GM19467 (cell line): ENCODE measurements around the gene ELP1.

ENCODE experiments used
- ATAC-seq: cut with Tn5 transposase; IDR thresholded peaks from one replicate; pipeline ENCODE4 v1.9.1; 2021; ENCODE audit warnings: mild to moderate bottlenecking, moderate library complexity; ENCODE audit not compliant: unreplicated experiment

The ELP1 gene

GRCh38 chr9:108883085-108883484 is 50.8 kb downstream of the ELP1 start:
- ATAC-seq = no peak

DNA sequence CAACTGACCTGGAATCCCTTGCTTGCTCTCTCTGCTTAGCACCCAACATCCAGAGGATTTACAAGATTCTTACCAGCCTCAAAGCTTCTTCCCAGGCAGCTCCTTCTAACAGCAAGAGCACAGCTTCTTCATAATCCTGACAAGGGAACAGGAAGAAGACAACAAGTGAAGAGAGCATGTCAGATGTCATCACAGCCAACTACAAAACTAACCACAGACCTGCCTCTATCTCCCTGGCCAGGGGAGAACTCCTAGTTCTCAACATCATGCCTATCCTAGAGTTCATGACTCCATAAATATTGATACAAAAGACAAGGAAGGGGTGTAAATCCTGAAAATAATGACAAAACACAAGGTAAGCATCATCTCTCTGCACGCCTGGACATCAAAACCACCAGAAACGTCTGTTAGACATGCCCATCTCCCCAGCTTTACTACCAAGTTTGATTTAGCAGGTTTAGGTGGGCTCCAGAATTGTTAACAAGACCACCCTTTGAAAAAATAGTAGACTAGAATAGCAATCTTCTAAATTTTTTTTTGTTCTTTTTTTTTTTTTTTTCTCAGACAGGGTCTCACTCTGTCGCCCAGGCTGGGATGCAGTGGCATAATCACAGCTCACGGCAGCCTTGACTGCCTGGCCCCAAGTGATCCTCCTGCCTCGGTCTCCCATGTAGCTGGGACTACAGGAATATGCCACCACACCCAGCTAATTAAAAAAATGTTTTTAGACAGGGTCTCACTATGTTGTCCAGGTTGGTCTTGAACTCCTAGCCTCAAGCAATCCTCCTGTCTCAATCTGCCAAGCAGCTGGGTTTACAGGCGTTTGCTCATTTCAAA is 51.7 kb downstream of the ELP1 start:
- no peak for ATAC-seq

DNA sequence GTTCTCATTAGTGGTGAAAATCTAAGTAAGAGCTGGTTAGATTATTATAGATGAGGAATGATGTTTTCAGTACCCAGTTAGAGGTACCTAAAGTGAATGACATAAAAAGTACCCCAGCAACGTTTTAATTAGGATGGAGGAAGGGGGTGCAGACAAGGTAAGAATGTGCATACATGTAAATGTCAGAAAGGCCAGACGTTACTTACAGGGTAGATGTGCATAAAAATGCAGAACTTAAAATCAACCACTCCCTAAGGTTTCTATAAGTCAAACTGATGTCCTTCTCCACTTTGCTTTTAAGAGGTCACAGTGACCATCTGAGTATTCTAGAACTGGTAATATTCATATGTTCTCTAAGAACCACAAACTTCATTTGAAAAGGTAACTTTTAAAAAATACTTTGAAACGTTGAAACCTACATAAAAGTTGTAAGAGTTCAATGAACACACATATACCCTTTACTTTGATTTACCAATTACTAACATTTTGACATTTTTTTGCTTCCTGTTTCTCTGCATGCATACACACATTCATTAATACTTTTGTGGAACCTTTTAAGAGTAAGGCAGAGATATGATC is 53.1 kb downstream of the ELP1 start:
- ATAC-seq = no peak

- no peak for ATAC-seq
Measured at GRCh38 chr9:108877524-108877923, 56.4 kb downstream of the ELP1 start.

GRCh38 chr9:108876425-108876824 is 57.5 kb downstream of the ELP1 start:
- ATAC-seq = no peak

DNA sequence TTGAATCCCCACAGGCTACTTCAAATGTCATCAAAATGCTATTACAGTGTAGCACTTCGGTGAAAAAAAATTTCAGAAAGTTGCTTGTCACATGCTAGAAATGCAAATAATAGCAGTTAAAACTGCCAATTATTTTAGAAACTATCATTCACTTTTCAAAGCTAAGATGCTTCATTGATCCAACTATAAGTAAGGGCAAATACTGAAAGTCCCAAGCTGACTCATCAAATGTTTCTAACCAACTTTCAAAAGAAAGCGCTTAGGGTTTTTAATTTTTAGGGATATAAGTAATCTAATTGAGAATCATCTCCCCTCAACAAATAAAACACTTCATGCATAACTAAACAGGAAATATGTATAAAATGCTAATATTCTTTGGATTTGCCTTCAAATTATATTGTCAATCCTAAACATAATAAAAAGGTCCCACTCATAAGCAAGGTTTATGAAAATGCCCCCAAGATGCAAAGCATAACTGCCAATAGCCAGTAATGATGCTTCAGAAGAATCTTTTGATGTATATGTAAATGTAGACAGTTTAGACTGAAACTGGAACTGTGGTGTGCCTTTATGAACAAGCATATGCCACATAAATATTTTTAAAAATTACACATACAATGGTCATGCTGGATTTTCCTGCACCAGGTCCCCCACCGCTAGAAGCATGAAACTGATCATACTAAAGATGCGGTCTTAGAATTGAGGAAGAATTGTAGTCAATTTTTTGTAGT is 59.7 kb downstream of the ELP1 start:
- ATAC-seq = no peak

DNA sequence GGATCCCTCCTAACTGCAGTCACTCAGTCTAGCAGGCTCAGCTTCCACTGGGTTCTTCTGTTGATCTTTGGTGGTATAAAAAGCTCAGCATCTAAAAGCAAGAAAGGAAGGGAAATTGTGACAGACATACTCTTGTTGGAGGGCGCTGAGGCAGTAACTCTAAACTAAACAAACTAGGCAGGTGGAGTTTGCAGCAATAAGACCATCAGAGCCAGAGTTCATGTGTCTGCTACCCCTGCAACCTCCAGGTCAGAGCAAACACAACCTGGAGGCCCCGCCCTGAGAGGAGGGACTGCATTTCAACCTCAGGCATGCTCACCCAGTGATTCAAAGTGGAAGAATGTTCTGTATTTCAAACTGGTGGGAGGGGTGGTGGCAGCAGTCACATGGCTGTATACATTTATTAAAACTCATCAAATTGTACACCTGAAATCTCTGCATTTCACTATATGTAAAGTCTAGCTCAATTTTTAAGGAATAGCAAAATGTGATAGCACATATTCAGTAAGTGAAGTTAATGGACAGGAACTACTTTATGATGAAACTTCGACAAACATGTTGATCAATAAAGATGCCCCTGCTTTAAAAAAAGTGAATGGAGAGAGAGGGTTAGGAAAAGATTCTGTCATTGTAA is 64.7 kb downstream of the ELP1 start:
- ATAC-seq = no peak

GRCh38 chr9:108867829-108868228 is 66.1 kb downstream of the ELP1 start:
- no peak for ATAC-seq

DNA sequence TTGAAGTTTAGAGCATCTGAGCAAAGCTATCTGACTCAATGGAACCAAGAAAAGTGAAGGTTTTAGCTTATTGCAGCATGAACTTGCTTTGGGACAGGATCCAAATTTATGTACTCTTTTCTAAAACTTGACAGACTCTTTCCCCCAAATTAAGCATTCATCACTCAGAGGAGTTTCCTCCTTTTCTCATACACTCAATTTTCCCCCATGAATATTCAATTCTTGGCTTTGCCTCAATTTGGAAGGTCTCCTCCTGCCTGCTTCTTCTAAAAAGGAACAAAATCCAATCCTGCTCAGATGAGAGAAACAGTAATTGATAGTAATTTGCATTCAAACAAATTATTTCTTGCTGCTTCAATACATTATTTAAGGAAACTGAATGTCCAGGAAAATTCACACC is 66.8 kb downstream of the ELP1 start:
- no peak for ATAC-seq

- no peak for ATAC-seq
Measured at GRCh38 chr9:108866001-108866420, 67.9 kb downstream of the ELP1 start.

GRCh38 chr9:108865037-108865436 is 68.9 kb downstream of the ELP1 start:
- no peak for ATAC-seq

DNA sequence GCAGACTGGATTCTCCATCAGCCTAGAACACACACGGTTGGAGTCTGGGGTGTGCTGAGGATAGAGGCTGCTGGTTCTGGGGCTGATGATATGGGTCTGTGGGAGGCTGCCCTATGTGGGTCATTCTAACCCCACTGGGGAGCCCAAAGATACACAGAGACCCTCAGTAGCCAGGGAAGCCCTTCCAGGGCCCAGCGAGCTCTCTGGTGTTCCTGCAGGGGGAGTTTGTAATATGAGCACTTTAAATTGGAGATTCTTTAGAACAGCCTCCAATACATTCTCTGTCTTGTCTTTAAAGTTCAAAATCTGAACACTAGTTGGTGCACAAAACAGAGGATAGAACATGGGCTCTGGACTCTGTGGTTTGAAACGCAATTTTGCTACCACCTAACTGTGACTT is 69.5 kb downstream of the ELP1 start:
- ATAC-seq = no peak

GRCh38 chr9:108863891-108864290 is 70.0 kb downstream of the ELP1 start:
- no peak for ATAC-seq

DNA sequence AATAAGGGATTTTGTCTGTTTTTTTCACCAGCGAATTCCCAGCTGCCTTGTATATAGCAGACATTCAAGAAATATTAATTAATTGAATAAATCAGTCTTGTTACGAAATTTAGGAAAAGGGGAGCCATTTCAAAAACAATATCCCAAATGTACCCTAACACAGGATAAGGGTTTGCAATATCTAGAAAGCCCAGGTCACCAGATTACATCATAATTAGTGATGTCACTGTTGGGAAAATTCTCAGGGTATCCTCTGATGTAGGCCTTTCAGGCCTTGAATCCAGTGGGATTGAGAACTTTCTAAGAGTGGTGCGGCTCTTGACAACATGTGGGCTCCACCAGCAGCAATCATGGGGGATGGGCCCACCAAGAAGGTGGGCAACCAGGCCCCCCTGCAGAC is 71.9 kb downstream of the ELP1 start, which contains the start of gene ACTL7A:
Gene ACTL7A, plus strand, starts transcription at position 270 of the 400 bp plus-strand sequence. Its CDS starts 57 bp downstream, at position 327.
- no peak for ATAC-seq

DNA sequence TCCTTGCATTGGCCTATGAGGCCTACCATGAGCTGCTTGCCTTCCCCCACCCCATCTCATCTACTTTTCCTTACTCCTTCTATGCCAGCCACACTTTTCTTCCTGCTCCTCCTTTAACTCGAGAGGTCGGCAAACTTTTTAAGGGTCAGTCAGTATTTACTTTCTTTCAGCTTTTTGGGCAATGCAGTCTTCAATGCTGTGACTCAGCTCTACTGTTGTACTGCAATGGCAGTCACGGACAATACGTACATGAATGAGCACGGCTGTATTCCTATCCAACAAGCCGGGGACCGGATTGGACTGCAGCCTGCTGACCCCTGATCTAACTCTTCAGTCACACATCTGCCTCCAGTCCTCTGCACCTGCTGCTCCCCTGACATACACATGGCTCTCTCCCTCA is 72.5 kb downstream of the ELP1 start:
- ATAC-seq = no peak

GRCh38 chr9:108860764-108861163 is 73.2 kb downstream of the ELP1 start:
- no peak for ATAC-seq

DNA sequence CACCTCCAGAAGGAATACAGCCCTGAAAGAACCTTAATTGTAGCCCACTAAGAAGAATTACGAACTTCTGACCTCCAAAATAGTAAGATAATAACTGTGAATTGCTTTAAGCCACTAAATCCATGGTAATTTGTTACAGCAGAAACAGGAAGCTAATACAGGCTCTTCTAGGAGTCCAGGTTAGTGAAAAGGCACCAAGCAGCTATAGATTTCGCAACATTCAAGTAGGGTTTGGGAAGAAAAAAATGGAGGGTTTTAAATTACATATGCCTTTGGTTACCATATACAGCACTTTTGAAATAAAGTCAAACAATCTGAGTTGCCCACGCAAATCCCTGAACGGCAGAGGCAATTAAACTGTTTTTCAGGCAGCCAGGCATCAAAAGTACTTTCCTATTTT is 73.6 kb downstream of the ELP1 start:
- ATAC-seq = no peak

- ATAC-seq = no peak
Measured at GRCh38 chr9:108859459-108860114, 74.3 kb downstream of the ELP1 start.

DNA sequence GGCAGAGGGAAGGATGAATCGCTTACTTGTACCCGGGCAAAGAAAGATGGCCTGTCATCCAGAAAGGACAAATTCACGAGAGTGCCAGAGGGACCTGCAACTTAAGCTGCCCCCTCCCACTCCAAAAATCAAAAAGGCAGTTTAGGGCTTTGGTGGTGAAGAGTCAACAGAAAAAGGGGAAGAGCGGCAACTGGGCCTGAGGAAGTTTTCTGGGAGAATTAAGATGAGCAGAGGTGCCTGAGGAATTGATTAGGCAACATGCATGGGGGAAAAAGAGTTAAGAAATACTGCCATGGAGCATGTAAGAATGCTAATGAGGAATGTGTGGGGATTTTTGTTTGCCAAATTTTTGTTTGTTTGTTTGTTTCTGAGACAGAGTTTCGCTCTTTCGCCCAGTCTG is 76.4 kb downstream of the ELP1 start:
- no peak for ATAC-seq

- no peak for ATAC-seq
Measured at GRCh38 chr9:108855888-108856287, 78.0 kb downstream of the ELP1 start, which contains the start of gene ACTL7B. Gene ACTL7B, minus strand, starts transcription at chr9:108855986. Its CDS starts 56 bp downstream, at chr9:108855930.

GRCh38 chr9:108855529-108855886 is 78.4 kb downstream of the ELP1 start:
- ATAC-seq = no peak
